ENCODE measurements around the gene KREMEN2. TPM values are rescaled to one million over a fixed set of nuclear protein-coding genes. Genes with fewer than 3 reads are reported as not detected.

The KREMEN2 gene
- total RNA-seq, 1 donor from 2014 or later = not detected

DNA sequence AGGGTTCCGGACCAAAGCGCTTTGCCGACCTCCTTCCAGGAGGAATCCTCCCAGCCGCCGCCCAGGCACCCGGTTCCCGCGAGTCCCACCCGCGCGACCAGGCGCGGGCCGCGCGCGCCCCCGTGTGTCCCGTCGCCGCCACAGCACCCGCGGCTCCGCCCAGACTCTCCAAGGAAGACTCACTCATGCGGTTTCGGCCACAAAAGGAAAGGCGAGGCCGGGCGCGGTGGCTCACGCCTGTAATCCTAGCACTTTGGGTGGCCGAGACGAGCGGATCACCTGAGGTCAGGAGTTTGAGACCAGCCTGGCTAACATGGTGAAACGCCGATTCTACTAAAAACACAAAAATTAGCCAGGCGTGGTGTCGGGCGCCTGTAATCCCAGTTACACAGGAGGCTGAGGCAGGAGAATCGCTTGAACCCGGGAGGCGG is 19.6 kb downstream of the KREMEN2 start:
- intact Hi-C loops (cut with micrococcal nuclease) = no loop called here
- Histone ChIP-seq H3K4me1 (peaks cover 51% of the 10 kb centered on the region), H3K27me3 (ENCODE audit: low read depth) (peaks cover 43% of the 10 kb centered on the region), H3K9me3 (replicated peaks) (no peaks in the 10 kb centered on the region), H3K27ac (replicated peaks) (no peak overlapping the region), H3K36me3 (no peaks in the 10 kb centered on the region), H3K4me3 (peak overlapping the region; percentile 51)
- peak; percentile 81 for DNase-seq
- TF ChIP-seq, protein P1, sequence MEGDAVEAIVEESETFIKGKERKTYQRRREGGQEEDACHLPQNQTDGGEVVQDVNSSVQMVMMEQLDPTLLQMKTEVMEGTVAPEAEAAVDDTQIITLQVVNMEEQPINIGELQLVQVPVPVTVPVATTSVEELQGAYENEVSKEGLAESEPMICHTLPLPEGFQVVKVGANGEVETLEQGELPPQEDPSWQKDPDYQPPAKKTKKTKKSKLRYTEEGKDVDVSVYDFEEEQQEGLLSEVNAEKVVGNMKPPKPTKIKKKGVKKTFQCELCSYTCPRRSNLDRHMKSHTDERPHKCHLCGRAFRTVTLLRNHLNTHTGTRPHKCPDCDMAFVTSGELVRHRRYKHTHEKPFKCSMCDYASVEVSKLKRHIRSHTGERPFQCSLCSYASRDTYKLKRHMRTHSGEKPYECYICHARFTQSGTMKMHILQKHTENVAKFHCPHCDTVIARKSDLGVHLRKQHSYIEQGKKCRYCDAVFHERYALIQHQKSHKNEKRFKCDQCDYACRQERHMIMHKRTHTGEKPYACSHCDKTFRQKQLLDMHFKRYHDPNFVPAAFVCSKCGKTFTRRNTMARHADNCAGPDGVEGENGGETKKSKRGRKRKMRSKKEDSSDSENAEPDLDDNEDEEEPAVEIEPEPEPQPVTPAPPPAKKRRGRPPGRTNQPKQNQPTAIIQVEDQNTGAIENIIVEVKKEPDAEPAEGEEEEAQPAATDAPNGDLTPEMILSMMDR (IDR thresholded peaks at IDR 0.05; ENCODE audit: borderline replicate concordance) = peak; percentile 97

DNA sequence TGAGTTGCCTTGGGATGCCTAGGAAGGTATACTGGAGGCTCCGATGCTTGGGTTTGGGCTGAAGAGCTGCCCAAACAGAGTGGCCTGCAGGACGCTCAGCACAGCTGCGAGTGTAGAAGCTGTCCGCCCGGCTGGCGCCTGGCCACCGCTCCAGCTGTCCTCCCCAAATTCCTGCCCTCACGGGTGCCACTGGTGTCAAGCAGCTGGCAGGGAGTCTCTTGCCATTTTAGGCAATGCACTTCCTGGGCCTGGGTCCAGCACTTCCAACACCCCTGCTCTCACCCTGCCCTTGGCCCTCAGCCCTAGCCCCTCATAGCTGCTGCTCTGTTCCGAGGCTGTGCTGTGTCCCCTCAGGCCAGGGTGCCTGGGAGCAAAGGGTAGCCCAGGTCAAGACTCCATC is 21.4 kb downstream of the KREMEN2 start:
- TF ChIP-seq, protein P1 (IDR thresholded peaks at IDR 0.05; ENCODE audit: borderline replicate concordance) = no peak
- Histone ChIP-seq H3K36me3 (no peaks in the 10 kb centered on the region), H3K27me3 (ENCODE audit: low read depth) (peaks cover 43% of the 10 kb centered on the region), H3K27ac (replicated peaks) (peak overlapping the region; percentile 93), H3K4me3 (peak overlapping the region; percentile 37), H3K4me1 (peaks cover 43% of the 10 kb centered on the region), H3K9me3 (replicated peaks) (no peaks in the 10 kb centered on the region)
- peak; percentile 61 for DNase-seq
- intact Hi-C loops (cut with micrococcal nuclease) = no loop called here

GRCh38 chr16:2985893-2986355 is 21.8 kb downstream of the KREMEN2 start:
- no peaks in the 10 kb centered on the region for H3K9me3 ChIP-seq (replicated peaks)
- no peaks in the 10 kb centered on the region for H3K36me3 ChIP-seq
- intact Hi-C loops (cut with micrococcal nuclease) = no loop called here
- DNase-seq = peak; percentile 70
- H3K27me3 ChIP-seq (ENCODE audit: low read depth) = peaks cover 43% of the 10 kb centered on the region
- TF ChIP-seq, protein P1 (IDR thresholded peaks at IDR 0.05; ENCODE audit: borderline replicate concordance) = no peak
- peak overlapping the region; percentile 37 for H3K4me3 ChIP-seq
- H3K4me1 ChIP-seq = peaks cover 39% of the 10 kb centered on the region
- peak overlapping the region; percentile 93 for H3K27ac ChIP-seq (replicated peaks)

GRCh38 chr16:2986623-2987188 is 22.6 kb downstream of the KREMEN2 start:
- Histone ChIP-seq H3K27ac (replicated peaks) (peak overlapping the region; percentile 93), H3K36me3 (no peaks in the 10 kb centered on the region), H3K9me3 (replicated peaks) (no peaks in the 10 kb centered on the region), H3K27me3 (ENCODE audit: low read depth) (peaks cover 43% of the 10 kb centered on the region), H3K4me1 (peaks cover 34% of the 10 kb centered on the region), H3K4me3 (no peak overlapping the region)
- no peak for DNase-seq
- intact Hi-C loops (cut with micrococcal nuclease) = no loop called here
- TF ChIP-seq, protein P1 (IDR thresholded peaks at IDR 0.05; ENCODE audit: borderline replicate concordance) = no peak

DNA sequence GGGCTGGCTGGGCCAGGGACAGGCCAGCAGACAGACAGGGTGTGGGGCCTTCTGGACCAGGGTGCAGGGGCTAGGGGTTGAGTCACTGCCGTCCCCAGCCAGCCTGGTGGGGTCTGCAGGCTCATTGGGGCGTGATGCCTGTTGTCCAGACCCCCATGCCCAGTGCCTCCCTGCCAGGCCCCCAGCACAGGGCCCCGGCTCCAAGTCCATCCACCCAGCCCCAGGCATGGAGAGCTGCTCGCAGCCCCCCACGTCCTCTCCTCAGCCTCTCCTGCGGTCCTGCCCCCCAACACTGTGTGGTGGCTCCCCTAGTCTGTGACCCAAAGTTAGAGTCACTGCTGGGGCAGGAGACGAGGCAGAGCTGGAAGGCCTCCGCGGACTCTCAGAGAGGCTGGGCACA is 23.2 kb downstream of the KREMEN2 start:
- no peaks in the 10 kb centered on the region for H3K36me3 ChIP-seq
- TF ChIP-seq, protein P1 (IDR thresholded peaks at IDR 0.05; ENCODE audit: borderline replicate concordance) = no peak
- no peaks in the 10 kb centered on the region for H3K9me3 ChIP-seq (replicated peaks)
- intact Hi-C loops (cut with micrococcal nuclease) = no loop called here
- no peak overlapping the region for H3K27ac ChIP-seq (replicated peaks)
- H3K27me3 ChIP-seq (ENCODE audit: low read depth) = peaks cover 43% of the 10 kb centered on the region
- peaks cover 34% of the 10 kb centered on the region for H3K4me1 ChIP-seq
- no peak for DNase-seq
- H3K4me3 ChIP-seq = no peak overlapping the region

Measured in left ventricle myocardium inferior (tissue), 1 donor.